IMR-90 (cell line): ENCODE results near the gene CEP162. TPM values are rescaled to one million over a fixed set of nuclear protein-coding genes. Genes with fewer than 3 reads are reported as not detected.

Source experiments
- ATAC-seq: fragments of 200-7000 bp; cut with Tn5 transposase; 2 replicates; pipeline ENCODE4 v1.9.1; 2020; ENCODE audit warnings: low read depth, mild to moderate bottlenecking, moderate library complexity
- BruUV-seq: library from RNA; stranded (reverse); fragments of 400-500 nt; replicated peaks from 2 replicates; lab custom pipeline; 2021; lab: Mats Ljungman, UMichigan
- CTCF ChIA-PET: fragments of 300-600 bp; formaldehyde crosslinking; extraction: SDS; loops from one replicate; lab custom pipeline; 2021; ENCODE audit warnings: antibody characterized with exemption; lab: Yijun Ruan, JAX
- POLR2A ChIA-PET: fragments of 300-600 bp; sonication (Branson Sonifier 250); formaldehyde crosslinking; loops from one replicate; lab custom pipeline; 2022; ENCODE audit warnings: antibody characterized with exemption; ENCODE audit not compliant: unreplicated experiment; lab: Charles Lee
- DNase-seq: peaks from one replicate; pipeline ENCODE4 v3.0.0; 2013
- H2AFZ ChIP-seq: replicated peaks from 2 replicates; pipeline ENCODE3; 2013; ENCODE audit warnings: low read length, mild to moderate bottlenecking; ENCODE audit not compliant: poor library complexity
- H2AK5ac ChIP-seq: 2 replicates; pipeline ENCODE4 v1.6.1; 2013; ENCODE audit warnings: low read depth, low read length, inconsistent platforms
- H2AK9ac ChIP-seq: replicated peaks from 2 replicates; pipeline ENCODE3; 2013; ENCODE audit warnings: mild to moderate bottlenecking, low read depth, low read length, moderate library complexity; ENCODE audit not compliant: poor library complexity
- H2BK120ac ChIP-seq: 2 replicates; pipeline ENCODE4 v1.6.1; 2013; ENCODE audit warnings: low read depth, low read length, inconsistent platforms
- H2BK15ac ChIP-seq: 3 replicates; pipeline ENCODE4 v1.6.1; 2013; ENCODE audit warnings: low read depth, low read length, inconsistent platforms
- H2BK20ac ChIP-seq: 2 replicates; pipeline ENCODE4 v1.6.1; 2013; ENCODE audit warnings: low read depth, mild to moderate bottlenecking, inconsistent platforms, low read length, moderate library complexity
- H2BK5ac ChIP-seq: 2 replicates; pipeline ENCODE4 v1.6.1; 2013; ENCODE audit warnings: mild to moderate bottlenecking, low read depth, low read length, inconsistent platforms; ENCODE audit not compliant: poor library complexity, severe bottlenecking
- H3K14ac ChIP-seq: replicated peaks from 2 replicates; pipeline ENCODE4 v1.6.1; 2013; ENCODE audit warnings: low read depth, low read length, inconsistent platforms
- H3K18ac ChIP-seq: 2 replicates; pipeline ENCODE4 v1.6.1; 2013; ENCODE audit warnings: low read depth, low read length, control low read depth
- H3K23ac ChIP-seq: 2 replicates; pipeline ENCODE4 v1.6.1; 2013; ENCODE audit warnings: low read depth, low read length, inconsistent platforms
- H3K27ac ChIP-seq: 2 replicates; pipeline ENCODE4 v1.5.1; 2013; ENCODE audit warnings: mild to moderate bottlenecking, control low read depth, low read length; ENCODE audit not compliant: insufficient read depth
- H3K27me3 ChIP-seq: 2 replicates; pipeline ENCODE4 v1.6.1; 2013; ENCODE audit warnings: low read length; ENCODE audit not compliant: control insufficient read depth, insufficient read depth
- H3K36me3 ChIP-seq: 2 replicates; pipeline ENCODE4 v1.6.1; 2013; ENCODE audit warnings: low read length, mixed read lengths; ENCODE audit not compliant: control insufficient read depth, insufficient read depth
- H3K4ac ChIP-seq: 2 replicates; pipeline ENCODE4 v1.6.1; 2013; ENCODE audit warnings: low read depth, low read length, inconsistent platforms
- H3K4me1 ChIP-seq: 2 replicates; pipeline ENCODE4 v1.6.1; 2013; ENCODE audit warnings: low read length, mixed read lengths; ENCODE audit not compliant: control insufficient read depth, insufficient read depth
- H3K4me2 ChIP-seq: 2 replicates; pipeline ENCODE4 v1.6.1; 2013; ENCODE audit warnings: low read depth, mild to moderate bottlenecking, control low read depth, low read length, moderate library complexity
- H3K4me3 ChIP-seq: 2 replicates; pipeline ENCODE4 v1.5.1; 2013; ENCODE audit warnings: low read depth, mild to moderate bottlenecking, control low read depth, low read length, moderate library complexity; ENCODE audit not compliant: insufficient read depth
- H3K56ac ChIP-seq: 2 replicates; pipeline ENCODE4 v1.6.1; 2013; ENCODE audit warnings: low read length, inconsistent platforms; ENCODE audit not compliant: insufficient read depth; ENCODE audit errors: extremely low read depth
- H3K79me1 ChIP-seq, 2 experiments: 2 replicates each; pipeline ENCODE4 v1.6.1; 2013; ENCODE audit warnings: low read length in 2 of 2, inconsistent platforms in 1 of 2, low read depth in 1 of 2
- H3K9ac ChIP-seq: 2 replicates; pipeline ENCODE4 v1.6.1; 2013; ENCODE audit warnings: low read depth, low read length, control low read depth
- H3K9me1 ChIP-seq: 2 replicates; pipeline ENCODE4 v1.6.1; 2013; ENCODE audit warnings: low read length, inconsistent platforms; ENCODE audit not compliant: insufficient read depth
- H3K9me3 ChIP-seq: 2 replicates; pipeline ENCODE4 v1.6.1; 2013; ENCODE audit warnings: low read length; ENCODE audit not compliant: control insufficient read depth, insufficient read depth
- H4K20me1 ChIP-seq: 2 replicates; pipeline ENCODE4 v1.6.1; 2013; ENCODE audit warnings: low read length, inconsistent platforms; ENCODE audit not compliant: insufficient read depth
- H4K5ac ChIP-seq: 2 replicates; pipeline ENCODE4 v1.6.1; 2013; ENCODE audit warnings: mild to moderate bottlenecking, low read depth, low read length, control low read depth
- H4K8ac ChIP-seq, 2 experiments: 2 replicates each; pipeline ENCODE4 v1.6.1; 2013; ENCODE audit warnings: low read depth in 2 of 2, low read length in 2 of 2, control low read depth in 1 of 2, inconsistent platforms in 1 of 2
- H4K91ac ChIP-seq: 2 replicates; pipeline ENCODE4 v1.6.1; 2013; ENCODE audit warnings: low read depth, low read length, inconsistent platforms; ENCODE audit not compliant: insufficient read depth
- CEBPB ChIP-seq: IDR thresholded peaks from 2 replicates; pipeline ENCODE4 v1.6.1; 2012; ENCODE audit warnings: low read depth, low read length, improper control_type of control experiment
- CTCF ChIP-seq: conservative IDR thresholded peaks from 2 replicates; pipeline ENCODE4 v1.5.1; 2012; ENCODE audit warnings: mild to moderate bottlenecking, low read depth, low read length, improper control_type of control experiment
- MAFK ChIP-seq: IDR thresholded peaks from 2 replicates; pipeline ENCODE4 v1.6.1; 2012; ENCODE audit warnings: low read depth, low read length, improper control_type of control experiment
- MAZ ChIP-seq: IDR thresholded peaks from 2 replicates; pipeline ENCODE4 v1.6.1; 2012; ENCODE audit warnings: low read depth, mild to moderate bottlenecking, low read length, improper control_type of control experiment, moderate library complexity, borderline replicate concordance
- MXI1 ChIP-seq: IDR thresholded peaks from 2 replicates; pipeline ENCODE4 v1.6.1; 2012; ENCODE audit warnings: low read depth, mild to moderate bottlenecking, low read length, moderate library complexity, borderline replicate concordance
- POLR2A ChIP-seq: IDR thresholded peaks from 2 replicates; pipeline ENCODE4 v1.6.1; 2012; ENCODE audit warnings: mild to moderate bottlenecking, low read depth, low read length
- RAD21 ChIP-seq: IDR thresholded peaks from 2 replicates; pipeline ENCODE4 v1.6.1; 2012; ENCODE audit warnings: low read length, improper control_type of control experiment
- WGBS, 2 experiments: methylation state at CpG; one replicate each; pipeline versions ENCODE4 v1.1.5 to v1.1.7; 2013; ENCODE audit warnings: missing lambda C conversion rate in 2 of 2; ENCODE audit not compliant: insufficient read length in 1 of 2; ENCODE audit errors: extremely low coverage in 2 of 2; 5-methylcytosine and 5-hydroxymethylcytosine counted together
- dilution Hi-C: fragments of 300-500 bp; cut with HindIII; formaldehyde crosslinking; loops from one replicate; pipeline ENCODE4 v1.14.3; 2018; ENCODE audit warnings: low sequenced_read_pairs; ENCODE audit not compliant: unreplicated experiment
- in situ Hi-C: fragments of 300-500 bp; cut with MboI; formaldehyde crosslinking; loops from 3 replicates; pipeline ENCODE4 v1.14.3; 2019; ENCODE audit warnings: low sequenced_read_pairs, inconsistent platforms, mixed read lengths
- intact Hi-C: fragments of 100-400 bp; cut with micrococcal nuclease; formaldehyde crosslinking; loops from 2 replicates; pipeline ENCODE4 v1.10.0; 2022
- polyA plus RNA-seq, 3 experiments: library from polyadenylated mRNA; depleted of rRNA; stranded (reverse); fragments of >200 nt; gene quantifications; 2 replicates each; pipeline ENCODE4 v1.2.3, GENCODE V29; 2012; ENCODE audit warnings: low replicate concordance in 1 of 3
- total RNA-seq: library from RNA; depleted of rRNA; stranded (reverse); fragments of >200 nt; gene quantifications from 2 replicates; pipeline ENCODE4 v1.2.3, GENCODE V29; 2012
- TF ChIP-seq, protein P1 (sequence below): fragments of 150-350 bp; IDR thresholded peaks from 2 replicates; pipeline ENCODE4 v1.6.1; 2016; ENCODE audit warnings: low read depth, mild to moderate bottlenecking, low read length, moderate library complexity, borderline replicate concordance

Gene CEP162
- total and polyA plus RNA-seq, 2 of the 4 experiments (the other 2 are of a cell fraction) = 1.2 to 1.6 TPM

DNA sequence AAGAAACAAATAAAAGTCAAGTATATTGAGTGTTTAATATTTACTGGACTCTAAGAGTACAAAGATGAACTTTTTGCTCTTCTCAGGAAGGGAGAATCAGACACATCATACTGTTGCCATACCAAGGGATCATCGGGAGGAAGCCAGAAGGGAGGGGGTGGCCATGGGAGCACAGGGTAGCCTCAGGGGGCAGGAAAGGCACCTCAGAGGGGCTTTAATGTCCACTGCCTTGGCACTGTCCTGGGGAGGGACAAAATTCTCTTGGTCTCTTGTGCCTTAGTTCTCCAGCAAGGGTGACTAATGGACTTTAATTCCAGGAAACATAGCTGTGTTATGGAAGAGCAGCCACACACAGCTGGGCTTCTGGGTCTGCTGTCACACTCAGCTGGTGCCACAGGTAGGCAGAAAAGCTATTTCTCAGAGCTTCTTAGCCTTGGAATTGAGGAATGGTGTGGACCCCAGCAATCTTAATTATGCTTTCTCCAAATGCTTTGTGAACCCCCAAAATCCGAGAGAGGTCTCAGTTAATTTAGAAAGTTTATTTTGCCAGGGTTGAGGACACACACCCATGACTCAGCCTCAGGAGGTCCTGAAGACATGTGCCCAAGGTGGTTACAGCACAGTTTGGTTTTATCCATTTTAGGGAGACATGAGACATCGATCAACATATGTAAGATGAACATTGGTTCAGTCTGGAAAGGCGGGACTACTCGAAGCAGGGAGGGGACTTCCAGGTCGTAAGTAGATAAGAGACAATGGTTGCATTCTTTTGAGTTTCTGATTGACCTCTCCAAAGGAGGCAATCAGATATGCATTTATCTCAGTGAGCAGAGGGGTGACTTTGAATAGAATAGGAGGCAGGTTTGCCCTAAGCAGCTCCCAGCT lies 140.7 kb downstream of the CEP162 start (continued):
- TF ChIP-seq, protein P1, sequence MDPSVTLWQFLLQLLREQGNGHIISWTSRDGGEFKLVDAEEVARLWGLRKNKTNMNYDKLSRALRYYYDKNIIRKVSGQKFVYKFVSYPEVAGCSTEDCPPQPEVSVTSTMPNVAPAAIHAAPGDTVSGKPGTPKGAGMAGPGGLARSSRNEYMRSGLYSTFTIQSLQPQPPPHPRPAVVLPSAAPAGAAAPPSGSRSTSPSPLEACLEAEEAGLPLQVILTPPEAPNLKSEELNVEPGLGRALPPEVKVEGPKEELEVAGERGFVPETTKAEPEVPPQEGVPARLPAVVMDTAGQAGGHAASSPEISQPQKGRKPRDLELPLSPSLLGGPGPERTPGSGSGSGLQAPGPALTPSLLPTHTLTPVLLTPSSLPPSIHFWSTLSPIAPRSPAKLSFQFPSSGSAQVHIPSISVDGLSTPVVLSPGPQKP = no peak

DNA sequence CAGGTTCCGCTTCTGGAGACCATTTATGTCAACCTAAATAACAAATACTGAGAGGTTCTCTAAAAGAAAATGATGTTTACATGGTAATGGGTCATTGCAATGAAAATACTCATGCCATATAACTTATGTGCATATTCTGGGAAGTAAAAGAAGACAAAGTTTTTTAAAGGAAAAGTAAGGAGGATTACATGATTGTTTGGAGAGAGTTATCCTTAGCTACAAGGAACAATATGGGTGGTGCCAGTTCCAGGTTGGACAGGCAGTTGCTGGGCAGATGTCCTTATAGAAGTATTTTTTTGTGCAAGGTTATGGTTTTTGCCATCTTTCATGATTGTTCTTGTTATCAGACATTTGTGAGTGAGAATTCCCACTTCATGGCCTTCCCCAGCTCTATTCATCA lies 141.4 kb downstream of the CEP162 start:
- no peaks in the 10 kb centered on the region for H3K36me3 ChIP-seq
- H4K91ac ChIP-seq = no peak overlapping the region
- H3K79me1 ChIP-seq = no peaks in the 10 kb centered on the region
- H3K9ac ChIP-seq = no peak overlapping the region
- H4K20me1 ChIP-seq = no peaks in the 10 kb centered on the region
- no peak overlapping the region for H2BK15ac ChIP-seq
- no peak overlapping the region for H3K4me2 ChIP-seq
- BruUV-seq = no TSS peak
- intact Hi-C loops = no loop called here
- DNase-seq = no peak
- no peak overlapping the region for H2AK9ac ChIP-seq
- no peak overlapping the region for H3K27ac ChIP-seq
- CTCF ChIA-PET = no interaction called here
- no peak for ATAC-seq
- no peak overlapping the region for H2BK120ac ChIP-seq
- no peak overlapping the region for H3K56ac ChIP-seq
- H3K14ac ChIP-seq = no peak overlapping the region
- in situ Hi-C loops = no loop called here
- H4K8ac ChIP-seq = no peak overlapping the region
- no peaks in the 10 kb centered on the region for H3K27me3 ChIP-seq
- H3K18ac ChIP-seq = no peak overlapping the region
- no peak overlapping the region for H3K23ac ChIP-seq
- H4K5ac ChIP-seq = no peak overlapping the region
- no peak overlapping the region for H2AK5ac ChIP-seq
- no peaks in the 10 kb centered on the region for H3K9me3 ChIP-seq
- no peaks in the 10 kb centered on the region for H3K4me1 ChIP-seq
- H3K9me1 ChIP-seq = no peaks in the 10 kb centered on the region
- H2BK20ac ChIP-seq = no peak overlapping the region
- H2AFZ ChIP-seq = no peak overlapping the region
- dilution Hi-C loops = no loop called here
- H3K4ac ChIP-seq = no peak overlapping the region
- TF ChIP-seq CEBPB (no peak), MXI1 (no peak), MAZ (no peak), POLR2A (no peak), CTCF (no peak), RAD21 (no peak), MAFK (no peak)
- POLR2A ChIA-PET = no interaction called here
- WGBS, 2 experiments = no CpG with 5 or more reads among the region's 1 CpG
- no peak overlapping the region for H3K4me3 ChIP-seq
- no peak overlapping the region for H2BK5ac ChIP-seq
